DMS79 (cell line): ENCODE results near the gene RNPEP.
"Not testable (repeated sequence)": the region's sequence is repeated elsewhere in the genome, so short reads cannot be mapped to it uniquely, and the experiment has no call there.

Source experiments
- DNase-seq: peaks from one replicate; lab custom pipeline; 2025; lab: John Stamatoyannopoulos, UW

RNPEP gene

DNA sequence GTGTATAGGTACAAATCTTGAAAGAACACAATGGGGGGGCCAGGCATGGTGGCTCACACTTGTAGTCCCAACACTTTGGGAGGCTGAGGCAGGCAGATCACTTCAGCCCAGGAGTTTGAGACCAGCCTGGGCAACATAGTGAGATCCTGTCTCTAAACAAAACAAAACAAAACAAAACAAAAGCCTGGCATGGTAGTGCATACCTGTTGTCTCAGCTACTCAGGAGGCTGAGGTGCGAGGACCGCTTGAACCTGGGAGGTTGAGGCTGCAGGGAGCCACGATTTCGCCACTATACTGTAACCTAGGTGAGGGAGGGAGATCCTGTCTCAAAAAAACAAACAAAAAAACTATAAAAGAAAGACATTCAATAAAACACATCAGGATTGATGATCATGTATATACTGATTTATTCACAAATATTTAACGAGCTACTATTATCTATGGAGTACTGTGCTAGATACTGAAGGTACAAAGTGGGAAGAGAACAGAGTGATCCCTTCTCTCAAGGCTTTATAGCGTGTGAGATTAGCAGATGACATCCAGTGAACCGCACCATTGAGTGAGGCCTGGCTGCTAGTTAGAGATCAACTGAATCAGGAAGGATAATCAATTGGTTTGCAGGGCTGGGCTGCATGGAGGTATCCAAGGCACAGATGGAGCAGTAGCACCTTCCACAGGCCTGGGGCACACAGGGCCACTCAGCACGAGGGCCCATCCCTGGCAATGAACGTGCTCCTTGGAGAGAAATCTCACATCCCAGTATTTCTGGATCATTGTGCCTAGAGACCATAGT, 54.3 kb downstream of the RNPEP start:
- DNase-seq = no peak

DNA sequence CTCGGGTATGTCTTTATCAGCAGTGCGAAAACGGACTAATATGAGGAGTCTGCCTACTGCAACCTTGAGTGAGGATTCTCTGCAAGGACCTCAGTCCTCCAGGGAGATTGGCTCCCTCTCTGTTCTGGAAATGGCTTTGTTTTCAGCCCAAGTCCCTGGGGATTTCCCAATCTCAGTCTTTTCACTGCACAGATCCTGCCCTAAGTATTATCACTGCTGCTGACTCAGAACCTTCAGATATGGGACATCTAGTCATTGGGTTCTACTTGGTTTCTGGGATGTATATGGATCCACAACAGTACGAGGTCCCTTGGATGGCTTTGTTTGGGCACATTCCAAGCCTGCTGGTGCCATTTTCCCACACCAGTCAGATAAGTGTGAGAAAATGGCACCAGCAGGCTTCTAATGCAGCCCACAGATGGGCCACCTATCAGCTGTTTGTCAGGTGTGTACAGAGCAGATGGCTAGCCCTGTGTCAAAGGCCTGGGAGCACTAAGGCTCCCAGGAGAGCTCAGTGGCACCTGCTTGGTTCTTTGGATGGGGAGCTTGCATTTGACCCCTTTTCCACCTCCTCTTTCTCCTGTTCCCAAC, 55.4 kb downstream of the RNPEP start:
- no peak for DNase-seq

DNA sequence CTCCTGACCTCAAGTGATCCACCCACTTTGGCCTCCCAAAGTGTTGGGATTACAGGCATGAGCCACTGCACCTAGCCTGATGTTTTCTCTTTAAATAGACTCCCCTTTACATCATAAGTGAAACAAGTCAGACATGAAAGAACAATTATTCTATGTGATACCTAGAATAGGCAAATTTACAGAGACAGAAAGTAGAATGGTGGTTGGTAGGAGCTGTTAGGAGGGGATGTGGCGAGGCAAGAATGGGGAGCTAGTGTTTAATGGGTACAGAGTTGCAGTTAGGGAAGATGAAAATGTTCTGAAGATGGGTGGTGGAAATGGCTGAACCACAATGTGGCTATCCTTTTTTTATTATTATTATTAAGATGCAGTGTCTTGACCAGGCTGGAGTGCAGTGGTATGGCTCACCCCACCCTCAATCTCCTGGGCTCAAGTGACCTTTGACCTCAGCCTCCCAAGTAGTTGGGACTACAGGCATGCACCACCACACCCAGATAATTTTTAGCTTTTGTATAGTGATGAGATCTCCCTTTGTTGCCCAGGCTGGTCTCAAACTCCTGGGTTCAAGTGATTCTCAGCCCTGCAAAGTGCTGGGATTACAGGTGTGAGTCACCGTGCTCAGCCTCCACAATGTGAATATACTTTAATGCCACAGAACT, 56.4 kb downstream of the RNPEP start:
- no peak for DNase-seq

DNA sequence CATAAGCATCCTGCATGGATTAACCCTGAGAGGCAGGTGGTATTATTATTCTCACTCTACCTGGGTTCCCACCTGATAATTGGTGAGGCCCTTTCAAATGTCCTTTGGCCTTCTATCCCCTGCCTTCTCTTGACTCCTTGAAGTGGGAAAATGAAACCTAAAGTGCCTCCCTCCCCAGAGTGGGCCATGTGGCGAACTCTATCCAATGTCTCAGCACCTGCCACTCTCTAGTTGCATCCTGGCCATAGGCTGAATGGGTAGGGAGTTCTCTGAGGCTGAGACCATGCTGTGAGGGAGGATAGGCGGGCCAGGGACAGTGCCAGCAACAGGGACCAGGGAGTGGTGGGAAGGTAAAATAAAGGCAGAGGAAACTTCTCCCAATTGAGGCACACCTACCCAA, 63.3 kb downstream of the RNPEP start:
- DNase-seq = peak; percentile 74

DNA sequence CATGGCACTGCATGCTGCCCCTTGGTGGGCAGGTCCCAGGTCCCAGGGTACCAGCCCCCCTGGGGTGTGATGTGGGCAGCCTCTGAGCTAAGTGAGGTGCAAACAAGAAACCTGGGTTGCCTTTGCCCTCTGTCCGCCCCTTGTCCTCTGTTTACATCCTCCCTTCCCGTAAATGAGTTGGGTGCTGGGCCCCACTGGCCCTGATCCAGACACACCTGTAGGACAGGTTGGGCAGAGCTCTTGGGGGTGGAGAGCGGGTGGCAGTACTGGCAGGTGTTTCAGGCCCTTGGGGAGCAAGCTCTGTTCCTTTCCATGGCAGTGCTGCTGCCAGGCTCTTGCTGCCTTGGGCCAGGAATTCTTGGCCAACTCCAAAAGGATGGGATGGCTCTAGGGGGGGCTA, 63.8 kb downstream of the RNPEP start:
- DNase-seq = peak; percentile 75

DNA sequence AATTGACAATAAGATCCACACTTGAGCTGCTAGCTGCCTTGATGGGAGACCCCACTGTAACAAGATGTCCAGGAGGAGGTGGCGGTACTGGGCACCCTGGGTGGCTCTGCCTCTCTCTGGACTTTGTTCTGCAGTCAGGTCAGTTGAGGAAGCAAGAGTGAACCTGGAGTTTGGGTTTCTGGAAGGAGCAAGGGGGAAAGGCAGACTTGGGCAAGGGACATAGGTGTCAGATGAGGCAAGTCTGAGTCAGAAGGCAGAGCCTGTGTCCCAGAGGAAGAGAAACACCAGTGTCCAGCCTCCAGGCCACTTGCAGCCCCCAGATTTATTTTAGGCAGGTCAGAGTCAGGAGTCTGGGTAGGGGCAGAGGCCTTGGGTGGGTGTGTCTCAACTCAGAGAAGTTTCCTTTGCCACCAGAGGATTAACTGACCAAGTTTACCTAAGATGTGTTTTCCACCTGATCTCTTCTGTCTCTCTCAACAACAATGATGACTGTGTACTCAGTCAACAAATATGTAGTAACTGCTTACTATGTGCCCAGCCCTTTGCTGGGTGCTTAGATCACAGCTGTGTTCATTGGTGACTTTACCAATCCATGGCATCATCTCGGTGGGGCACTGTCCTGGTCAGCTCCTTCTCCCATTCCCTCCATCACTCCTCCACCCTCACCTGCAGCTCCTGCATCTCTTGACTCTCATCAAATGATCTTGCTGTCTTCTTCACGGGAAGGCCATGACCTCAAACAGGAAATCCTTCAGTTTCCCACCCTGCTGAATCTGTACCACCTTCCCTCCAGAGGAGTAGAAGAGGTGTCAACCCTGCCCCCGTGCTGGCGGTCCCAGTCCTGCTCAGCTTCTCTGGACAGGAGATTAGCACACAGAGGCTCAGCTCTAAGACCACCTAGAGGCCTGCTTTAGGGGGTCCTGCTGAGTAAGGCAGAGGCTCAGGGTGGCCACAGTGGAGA, 64.6 kb downstream of the RNPEP start:
- no peak for DNase-seq

DNA sequence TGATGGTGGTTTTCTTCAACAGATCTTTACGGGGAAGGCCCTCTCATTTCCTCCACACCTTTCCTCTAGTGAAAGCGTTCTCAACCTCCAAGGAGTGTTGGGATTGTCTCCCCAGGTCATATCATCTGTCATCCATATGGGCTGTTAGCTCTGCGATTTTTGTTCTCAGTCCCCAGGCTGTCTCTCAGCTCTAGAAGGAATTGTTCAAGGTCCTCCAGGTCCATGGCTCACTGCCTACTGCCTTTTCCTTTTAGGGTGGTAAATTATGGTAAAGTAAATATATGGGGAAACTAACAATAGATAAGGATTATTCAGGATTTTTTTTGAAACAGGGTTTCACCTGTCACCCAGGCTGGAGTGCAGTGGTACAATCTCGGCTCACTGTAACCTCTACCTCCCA, 65.5 kb downstream of the RNPEP start:
- no peak for DNase-seq

DNA sequence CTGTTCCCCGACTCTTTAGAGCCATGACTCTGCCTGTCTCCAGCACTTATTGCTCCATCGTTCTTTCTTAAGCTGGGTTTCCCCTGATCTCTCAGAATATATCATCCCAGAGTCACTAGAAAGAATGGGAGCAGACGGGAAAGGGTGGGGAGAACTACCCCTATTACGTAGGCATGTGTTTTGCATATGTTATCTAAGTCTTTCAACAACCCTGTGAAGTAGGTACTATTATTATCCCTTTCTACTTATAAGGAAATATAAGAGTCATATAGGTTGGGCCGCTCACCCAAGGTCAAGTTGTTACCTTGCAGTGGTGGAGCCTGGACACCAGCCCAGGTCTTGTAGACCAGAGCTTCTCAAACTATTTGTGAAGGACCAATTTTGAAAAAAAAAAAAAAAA, 66.7 kb downstream of the RNPEP start:
- DNase-seq = no peak

DNA sequence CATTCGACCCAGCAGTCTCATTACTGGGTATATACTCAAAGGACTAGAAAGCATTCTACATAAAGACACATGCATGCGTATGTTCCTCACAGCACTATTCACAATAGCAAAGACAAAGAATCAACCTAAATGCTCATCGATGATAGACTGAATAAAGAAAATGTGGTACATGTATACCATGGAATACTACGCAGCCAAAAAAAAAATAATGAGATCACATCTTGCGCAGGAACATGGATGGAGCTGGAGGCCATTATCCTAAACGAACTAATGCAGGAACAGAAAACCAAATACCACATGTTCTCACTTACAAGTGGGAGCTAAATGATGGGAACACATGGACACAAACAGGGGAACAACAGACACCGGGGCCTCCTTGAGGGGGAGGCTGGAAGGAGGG, 71.6 kb downstream of the RNPEP start:
- DNase-seq = no peak

DNA sequence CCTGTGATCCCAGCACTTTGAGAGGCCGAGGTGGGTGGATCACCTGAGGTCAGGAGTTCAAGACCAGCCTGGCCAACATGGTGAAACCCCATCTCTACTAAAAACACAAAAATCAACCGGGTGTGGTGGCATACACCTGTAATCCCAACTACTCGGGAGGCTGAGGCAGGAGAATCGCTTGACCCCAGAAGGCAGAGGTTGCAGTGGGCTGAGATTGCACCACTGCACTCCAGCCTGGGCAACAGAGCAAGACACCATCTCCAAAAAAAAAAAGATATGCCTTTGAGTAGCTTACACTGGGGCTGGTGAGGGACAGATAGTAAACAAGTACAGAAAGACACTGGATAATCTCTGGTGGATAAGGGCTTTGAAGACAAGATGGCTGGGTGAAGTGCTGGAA, 72.2 kb downstream of the RNPEP start:
- not testable (repeated sequence) for DNase-seq
